Stimulated activated CD8-positive, alpha-beta memory T cell treated with anti-CD3 and anti-CD28 coated beads, Interleukin-7, amount 100 ng/mL, for 1 hour (primary cell): ENCODE measurements around the gene AUTS2.

Source experiments
- DNase-seq, 2 donors: peaks; one replicate each; pipeline ENCODE4 v3.0.0-alpha.2; 2020; ENCODE audit warnings: low read depth in 2 of 2

The AUTS2 gene

GRCh38 chr7:70573071-70573661, 974.9 kb downstream of the AUTS2 start:
- DNase-seq: no peak

DNA sequence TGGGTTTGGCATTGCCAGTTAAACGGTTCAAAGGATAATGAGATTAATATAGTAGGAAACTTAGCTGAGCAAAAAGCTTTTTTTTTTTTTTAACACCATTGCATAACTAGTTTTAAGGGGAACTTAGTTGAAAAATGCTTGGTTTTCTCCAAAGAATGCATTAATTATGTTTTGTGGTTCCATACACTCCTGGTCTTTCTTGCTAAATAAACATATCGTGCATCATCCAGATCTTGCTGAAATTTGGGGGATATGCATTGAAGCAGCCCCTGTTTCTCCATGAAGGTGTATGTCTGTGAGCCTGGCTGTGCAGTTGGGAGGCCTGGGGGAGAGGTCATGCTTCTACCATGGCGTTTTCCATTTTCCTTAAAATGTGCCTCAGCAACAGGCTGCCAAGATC, 975.4 kb downstream of the AUTS2 start:
- DNase-seq: no peak

DNA sequence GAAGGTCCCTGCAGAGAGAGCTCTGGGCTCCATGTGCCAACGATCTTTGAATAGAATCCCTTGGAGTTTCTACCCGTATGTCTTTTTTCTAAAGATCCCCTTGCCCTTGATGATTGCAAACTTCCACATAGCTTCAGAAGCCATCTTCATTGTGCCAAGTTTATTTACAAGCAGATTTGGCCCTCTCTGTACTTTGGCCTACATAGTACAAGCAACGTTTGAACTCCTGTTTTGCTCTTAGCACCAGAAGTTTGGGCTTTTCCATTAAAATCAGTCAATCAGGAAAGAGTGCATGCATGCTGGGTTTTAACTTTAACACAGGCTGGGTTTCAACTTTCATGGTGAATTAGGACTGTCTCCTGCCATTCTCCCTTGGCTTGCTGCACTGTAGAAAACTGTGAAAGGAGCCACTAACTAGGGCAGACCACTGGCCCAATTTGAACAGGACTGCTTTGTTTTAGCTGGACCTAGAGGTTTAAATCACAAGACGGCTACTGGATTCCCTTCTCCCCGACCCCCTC, 976.1 kb downstream of the AUTS2 start:
- no peak for DNase-seq

- no peak for DNase-seq
These were observed 976.9 kb downstream of the AUTS2 start for GRCh38 chr7:70574970-70575799.

GRCh38 chr7:70577078-70577477, 978.8 kb downstream of the AUTS2 start:
- DNase-seq: no peak

DNA sequence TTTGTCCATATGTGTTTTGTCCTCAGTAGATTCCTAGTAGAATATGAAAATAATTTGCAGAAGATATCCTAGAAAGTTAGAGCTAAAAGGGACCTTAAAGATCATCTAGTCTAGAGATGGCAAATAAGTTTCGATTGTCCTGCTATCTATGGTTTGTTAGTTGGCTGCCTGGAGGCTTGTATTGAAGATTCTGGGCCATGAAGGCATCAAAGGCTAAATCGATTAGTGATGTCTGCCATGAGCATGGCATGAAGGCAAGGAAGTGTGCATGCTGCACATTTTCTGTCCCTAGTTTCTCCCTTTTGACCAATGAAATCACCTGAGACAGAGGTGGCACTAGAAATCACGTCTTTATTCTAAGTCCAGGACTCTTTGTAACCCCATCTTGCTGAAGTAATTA, 979.9 kb downstream of the AUTS2 start:
- DNase-seq: no peak

GRCh38 chr7:70579397-70580097, 981.3 kb downstream of the AUTS2 start:
- DNase-seq: no peak

- no peak for DNase-seq
These were observed 981.9 kb downstream of the AUTS2 start for GRCh38 chr7:70580161-70580560.

- no peak for DNase-seq
These were observed 984.9 kb downstream of the AUTS2 start for GRCh38 chr7:70582927-70583895.

DNA sequence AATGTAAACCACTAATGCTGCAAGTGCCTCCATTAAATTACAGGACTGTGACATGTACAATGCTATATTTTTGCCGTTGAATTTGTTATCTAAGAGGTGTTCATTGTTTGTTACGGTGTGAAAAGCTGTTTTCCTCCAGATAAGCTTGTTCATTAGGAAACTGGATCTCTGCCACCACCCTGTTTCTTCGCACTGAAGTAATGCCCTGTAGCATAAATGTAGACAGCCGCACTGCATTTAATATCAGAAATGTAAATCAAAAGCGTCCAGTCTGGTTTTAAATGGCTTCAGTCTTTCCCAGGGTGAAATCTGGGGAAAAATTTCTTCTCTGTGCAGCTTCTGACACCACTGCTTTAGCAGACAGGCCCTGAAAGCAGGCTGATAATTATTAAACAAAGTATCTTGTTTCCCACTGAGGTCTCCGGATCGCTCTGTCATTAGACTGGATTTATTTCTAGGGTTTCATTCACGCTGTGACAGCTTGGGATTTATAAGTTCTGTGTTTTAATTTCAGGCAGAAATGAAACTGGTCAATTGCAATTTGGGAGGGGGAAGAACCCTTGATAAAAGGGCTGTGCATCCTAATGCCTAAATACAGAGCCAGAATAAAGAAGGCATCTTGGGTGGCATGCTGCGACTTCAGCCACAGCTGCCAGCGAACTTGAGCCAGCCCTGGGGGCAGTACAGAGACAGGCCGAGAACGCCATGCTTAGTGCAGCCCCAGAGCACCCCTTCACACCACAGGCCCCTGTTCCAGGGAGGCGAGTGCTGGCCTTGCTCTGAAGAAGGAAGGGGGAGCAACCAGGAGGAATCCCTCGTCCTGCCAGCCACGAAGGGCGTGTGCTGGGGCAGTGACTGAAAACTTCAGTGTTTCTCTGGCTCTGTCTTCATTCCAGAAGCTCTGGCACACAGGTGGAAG, 985.9 kb downstream of the AUTS2 start:
- DNase-seq: no peak

DNA sequence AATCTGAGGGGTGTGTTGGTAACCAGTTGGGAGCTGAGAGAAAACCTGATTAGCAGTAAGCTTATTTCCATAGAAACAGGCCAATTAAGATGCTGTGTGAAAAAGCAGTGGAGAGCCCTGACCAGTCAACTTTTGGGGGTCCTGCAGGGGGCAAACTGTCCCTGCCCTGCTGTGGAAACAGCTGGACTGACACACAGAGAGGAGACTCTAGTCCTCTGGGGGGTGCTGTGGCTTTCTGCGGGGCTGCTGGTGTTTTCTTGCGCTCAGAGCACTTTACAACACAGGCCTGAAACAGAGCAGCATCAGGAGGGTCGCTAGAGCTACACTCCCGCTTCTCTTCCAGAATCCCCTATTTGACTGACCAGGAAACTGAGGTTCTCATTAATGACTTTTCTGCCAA, 986.8 kb downstream of the AUTS2 start:
- no peak for DNase-seq

DNA sequence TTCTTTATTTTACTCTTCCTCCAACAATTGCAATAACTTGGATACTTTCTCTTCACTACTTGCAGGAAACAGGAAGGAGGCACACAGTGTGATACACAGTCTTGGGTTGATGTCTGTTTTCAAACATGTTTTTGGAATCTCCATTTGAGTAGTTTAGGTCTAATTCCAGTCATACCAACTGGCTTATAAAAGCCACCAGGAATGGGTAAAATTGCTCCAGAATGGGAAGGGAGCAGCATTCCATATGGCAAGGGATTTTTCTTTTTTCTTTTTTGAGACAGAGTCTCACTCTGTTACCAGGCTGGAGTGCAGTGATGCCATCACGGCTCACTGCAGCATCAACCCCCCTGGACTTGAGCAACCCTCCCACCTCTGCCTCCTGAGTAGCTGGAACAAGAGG, 988.5 kb downstream of the AUTS2 start:
- no peak for DNase-seq

DNA sequence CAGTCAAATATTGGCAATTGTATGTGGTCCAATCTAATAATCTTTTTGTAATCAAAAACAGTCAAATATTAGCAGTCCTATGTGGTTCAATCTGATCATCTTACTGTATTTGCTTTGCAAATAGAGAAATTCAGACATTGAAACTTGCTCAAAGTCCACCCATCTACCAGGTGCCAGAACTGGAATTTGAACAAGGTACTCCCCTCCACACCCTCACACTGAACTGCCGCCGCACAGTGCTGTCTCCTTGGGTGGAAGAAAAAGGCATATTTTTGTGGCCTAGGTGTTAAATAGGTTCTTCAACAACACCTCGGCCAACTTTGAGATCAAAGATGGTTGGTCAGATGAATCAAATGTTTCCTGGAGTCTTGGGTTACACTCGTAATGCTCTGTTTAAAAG, 989.5 kb downstream of the AUTS2 start:
- DNase-seq: no peak

- no peak for DNase-seq
These were observed 990.1 kb downstream of the AUTS2 start for GRCh38 chr7:70588191-70588921.

DNA sequence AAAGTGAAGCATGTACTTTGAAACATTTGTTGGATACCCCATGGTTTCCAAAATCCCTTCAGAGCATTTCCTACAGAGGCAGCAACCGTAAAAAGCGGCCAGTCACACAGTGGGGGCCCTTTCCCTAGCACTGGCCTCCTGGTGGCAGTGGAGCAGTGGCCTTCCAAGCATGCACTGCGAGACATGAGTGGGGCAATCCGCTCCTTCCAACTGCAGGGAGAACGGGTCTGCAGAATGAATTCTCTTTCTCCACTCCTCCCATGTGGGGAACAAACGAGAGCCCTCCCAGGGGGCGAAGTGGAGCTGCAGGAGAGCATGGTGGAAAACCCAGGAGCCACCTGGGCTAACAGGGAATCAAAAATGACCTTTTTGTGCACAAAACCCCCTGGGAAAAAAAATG, 990.7 kb downstream of the AUTS2 start:
- DNase-seq: no peak

GRCh38 chr7:70589590-70589989, 991.3 kb downstream of the AUTS2 start:
- no peak for DNase-seq

DNA sequence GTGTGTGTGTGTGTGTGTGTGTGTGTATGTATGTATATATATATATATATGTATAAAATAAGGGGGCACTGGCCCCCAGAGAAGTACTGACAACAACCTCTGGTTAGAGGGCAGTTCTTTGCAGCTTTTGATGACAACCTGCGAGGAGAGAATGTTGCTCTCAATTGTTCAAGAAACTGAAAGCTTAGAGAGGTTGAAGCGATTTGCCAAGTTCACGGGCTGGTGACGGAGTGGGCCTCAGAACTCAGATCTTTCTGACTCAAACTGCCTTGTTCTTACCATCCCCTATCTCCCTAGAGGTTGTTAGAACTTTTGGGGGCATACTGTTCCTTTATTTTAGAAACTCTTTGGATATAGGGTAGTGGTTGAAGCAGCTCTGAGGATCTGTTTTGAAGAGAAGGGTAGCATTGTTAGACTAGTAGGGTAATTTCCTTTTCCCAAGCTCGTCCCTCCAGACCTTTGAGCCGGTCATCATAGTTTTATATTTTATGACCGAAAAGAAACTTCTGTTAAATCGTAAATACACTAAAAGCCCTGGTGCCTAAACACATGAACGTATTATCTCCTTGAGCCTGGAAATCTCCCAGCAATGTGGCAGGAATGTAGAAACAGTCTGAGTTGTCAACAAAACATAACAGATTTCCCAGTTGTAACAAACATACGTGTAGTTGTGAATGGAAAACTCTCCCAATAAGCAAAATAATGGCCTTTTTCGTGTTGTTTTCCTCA, 992.0 kb downstream of the AUTS2 start:
- no peak for DNase-seq

DNA sequence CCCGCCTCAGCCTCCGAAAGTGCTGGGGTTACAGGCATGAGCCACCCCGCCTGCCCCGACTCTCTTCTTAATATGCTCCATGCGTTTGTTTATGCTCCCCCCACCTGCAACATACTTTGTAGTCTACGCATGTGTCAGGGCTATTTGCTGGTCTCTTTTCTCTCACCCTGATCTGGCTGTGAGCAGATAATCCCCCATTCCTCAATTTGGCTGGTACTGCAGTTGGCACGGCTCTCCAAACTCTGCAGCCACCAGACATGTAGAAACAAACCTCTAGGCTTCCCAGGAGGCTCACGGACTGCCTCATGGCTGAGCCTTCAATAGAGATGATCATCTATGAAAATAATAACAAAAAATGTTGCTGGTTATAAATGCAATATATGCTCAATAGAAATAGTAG, 993.4 kb downstream of the AUTS2 start:
- no peak for DNase-seq

DNA sequence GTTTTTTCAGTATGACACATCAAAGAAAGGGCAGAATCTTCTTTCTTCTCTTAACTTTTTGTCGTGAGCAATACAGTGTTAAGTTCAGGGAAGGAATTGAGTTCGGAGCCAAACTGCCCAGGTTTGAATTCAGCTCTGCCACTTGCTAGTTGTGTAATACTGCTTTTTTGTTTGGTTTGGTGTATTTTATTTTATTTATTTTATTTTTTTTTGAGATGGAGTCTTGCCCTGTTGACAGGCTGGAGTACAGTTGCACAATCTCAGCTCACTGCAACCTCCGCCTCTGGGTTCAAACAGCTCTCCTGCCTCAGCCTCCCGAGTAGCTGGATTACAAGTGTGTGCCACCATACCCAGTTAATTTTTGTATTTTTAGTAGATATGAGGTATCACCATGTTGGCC, 993.9 kb downstream of the AUTS2 start:
- no peak for DNase-seq
